B cell (primary cell): ENCODE measurements around the gene FGF16.

Experiments
- CTCF ChIP-seq: fragments of 200-600 bp; IDR thresholded peaks from one replicate; pipeline ENCODE4 v1.8.0; 2022; ENCODE audit warnings: antibody characterized with exemption, mild to moderate bottlenecking
- EZH2 ChIP-seq: IDR thresholded peaks from 2 replicates; pipeline ENCODE4 v1.6.1; 2012; ENCODE audit warnings: borderline replicate concordance, low read depth, mild to moderate bottlenecking, moderate library complexity, low read length; ENCODE audit not compliant: insufficient read depth, poor library complexity, severe bottlenecking

DNA sequence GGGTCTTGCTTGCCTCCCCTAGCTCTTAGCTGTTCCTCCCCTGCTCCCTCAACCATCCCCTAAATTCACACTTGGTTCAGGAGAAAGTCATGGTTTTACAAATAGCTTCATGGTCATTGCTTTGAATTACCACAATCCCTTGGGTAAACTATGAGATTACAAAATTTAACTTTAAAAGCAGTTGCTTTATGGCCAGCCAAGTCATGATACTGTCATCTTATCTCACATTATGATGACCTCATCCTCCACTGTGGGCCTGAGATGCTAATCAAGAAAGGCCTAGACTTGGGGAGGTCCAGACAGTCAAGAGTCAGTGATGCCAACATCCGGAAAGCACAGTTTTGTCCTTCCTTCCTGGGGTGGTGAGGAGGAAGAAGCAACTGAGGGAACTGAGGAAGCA is 10.5 kb upstream of the FGF16 start:
- TF ChIP-seq EZH2 (no peak), CTCF (no peak)
